Coronary artery (tissue), 2 donors: ENCODE data around the gene CEP290.
"Not testable (repeated sequence)": the region's sequence is repeated elsewhere in the genome, so short reads cannot be mapped to it uniquely, and the experiment has no call there.

ENCODE experiments used
- DNase-seq: peaks from one replicate; pipeline ENCODE4 v3.0.0-alpha.2; 2017; ENCODE audit warnings: low spot score
- H3K27ac ChIP-seq, 2 donors: fragments of 200-600 bp; sonication (generic); one replicate each; pipeline ENCODE4 v1.5.1; 2016 to 2019
- H3K4me3 ChIP-seq: fragments of 200-600 bp; sonication (generic); 2 replicates; pipeline ENCODE4 v1.5.1; 2016; ENCODE audit warnings: mild to moderate bottlenecking, moderate library complexity
- CTCF ChIP-seq: fragments of 200-600 bp; sonication (generic); IDR thresholded peaks from one replicate; pipeline ENCODE4 v1.5.1; 2019; ENCODE audit warnings: antibody characterized with exemption

CEP290 gene

GRCh38 chr12:88142610-88142991, 713 bp upstream of the CEP290 start:
- H3K4me3 ChIP-seq: peak overlapping the region; percentile 87
- peak overlapping the region; percentile 36 to 86 for H3K27ac ChIP-seq
- DNase-seq: no peak
- TF ChIP-seq CTCF: no peak

- no peak for DNase-seq
- peak overlapping the region; percentile 35 to 86 for H3K27ac ChIP-seq
- H3K4me3 ChIP-seq: peak overlapping the region; percentile 87
- TF ChIP-seq CTCF: no peak
Observed at GRCh38 chr12:88141425-88141773, 489 bp downstream of the CEP290 start.

- H3K27ac ChIP-seq, DNase-seq, H3K4me3 ChIP-seq: not testable (repeated sequence)
Observed at GRCh38 chr12:88139711-88140110, 2.2 kb downstream of the CEP290 start.

GRCh38 chr12:88133181-88133580, 8.7 kb downstream of the CEP290 start:
- not testable (repeated sequence) for DNase-seq, H3K27ac ChIP-seq, H3K4me3 ChIP-seq

GRCh38 chr12:88132392-88132791, 9.5 kb downstream of the CEP290 start:
- H3K4me3 ChIP-seq: no peak overlapping the region
- no peak overlapping the region for H3K27ac ChIP-seq
- TF ChIP-seq CTCF: no peak
- no peak for DNase-seq

- H3K4me3 ChIP-seq: no peak overlapping the region
- DNase-seq: no peak
- H3K27ac ChIP-seq: no peak overlapping the region
- TF ChIP-seq CTCF: no peak
Observed at GRCh38 chr12:88127855-88128254, 14.0 kb downstream of the CEP290 start.

GRCh38 chr12:88127099-88127498, 14.8 kb downstream of the CEP290 start:
- Histone ChIP-seq H3K4me3 (no peak overlapping the region), H3K27ac (no peak overlapping the region)
- TF ChIP-seq CTCF: no peak
- DNase-seq: no peak

- no peak for TF ChIP-seq CTCF
- DNase-seq: no peak
- Histone ChIP-seq H3K4me3 (no peak overlapping the region), H3K27ac (no peak overlapping the region)
Observed at GRCh38 chr12:88122666-88123065, 19.2 kb downstream of the CEP290 start.
